Astrocyte (in vitro differentiated cells and primary cell): Measurements from ENCODE around the gene FAM200C. TPM values are rescaled to one million over a fixed set of nuclear protein-coding genes. Genes with fewer than 3 reads are reported as not detected.

Experiments used
- DNase-seq: peaks from one replicate; pipeline ENCODE4 v3.0.0-alpha.2; 2010; ENCODE audit warnings: low read depth
- FAIRE-seq: peaks from 2 replicates; lab custom pipeline; 2011; peaks lifted over from hg19 to GRCh38; lab: Jason Lieb, UNC
- H2AFZ ChIP-seq: 2 replicates; pipeline ENCODE4 v1.6.0; 2012; ENCODE audit warnings: low read depth, low read length, inconsistent platforms
- H3K27ac ChIP-seq: 2 replicates; pipeline ENCODE4 v1.5.1; 2011; ENCODE audit warnings: low read depth, low read length, inconsistent platforms
- H3K27me3 ChIP-seq: 2 replicates; pipeline ENCODE4 v1.6.0; 2011; ENCODE audit warnings: low read length, inconsistent platforms; ENCODE audit not compliant: insufficient read depth
- H3K36me3 ChIP-seq: 2 replicates; pipeline ENCODE4 v1.5.1; 2011; ENCODE audit warnings: low read length, inconsistent platforms; ENCODE audit not compliant: insufficient read depth
- H3K4me1 ChIP-seq: 2 replicates; pipeline ENCODE4 v1.5.1; 2011; ENCODE audit warnings: low read length, inconsistent platforms; ENCODE audit not compliant: insufficient read depth
- H3K4me2 ChIP-seq: 2 replicates; pipeline ENCODE4 v1.6.0; 2012; ENCODE audit warnings: low read length, inconsistent platforms
- H3K4me3 ChIP-seq: 2 replicates; pipeline ENCODE4 v1.5.1; 2011; ENCODE audit warnings: low read depth, mild to moderate bottlenecking, low read length, inconsistent platforms; ENCODE audit not compliant: insufficient read depth
- H3K79me2 ChIP-seq: 2 replicates; pipeline ENCODE4 v1.6.0; 2012; ENCODE audit warnings: mild to moderate bottlenecking, low read length, inconsistent platforms; ENCODE audit not compliant: insufficient read depth
- H3K9ac ChIP-seq: 2 replicates; pipeline ENCODE4 v1.6.0; 2012; ENCODE audit warnings: mild to moderate bottlenecking, low read length, inconsistent platforms
- H3K9me3 ChIP-seq: 2 replicates; pipeline ENCODE4 v1.5.1; 2012; ENCODE audit warnings: low read depth, mild to moderate bottlenecking, low read length, inconsistent platforms; ENCODE audit not compliant: insufficient read depth
- H4K20me1 ChIP-seq: 2 replicates; pipeline ENCODE4 v1.6.0; 2012; ENCODE audit warnings: low read length, inconsistent platforms; ENCODE audit not compliant: insufficient read depth
- H3K27ac Mint-ChIP-seq: one replicate; pipeline ENCODE4 v1.8.0; 2021; ENCODE audit warnings: mild to moderate bottlenecking, mixed read lengths; ENCODE audit not compliant: unreplicated experiment
- H3K27me3 Mint-ChIP-seq: one replicate; pipeline ENCODE4 v1.8.0; 2021; ENCODE audit warnings: low read depth, mixed read lengths; ENCODE audit not compliant: unreplicated experiment
- H3K36me3 Mint-ChIP-seq: one replicate; pipeline ENCODE4 v1.8.0; 2021; ENCODE audit warnings: low read depth, mixed read lengths; ENCODE audit not compliant: unreplicated experiment
- H3K4me1 Mint-ChIP-seq: one replicate; pipeline ENCODE4 v1.8.0; 2021; ENCODE audit warnings: low read depth, mixed read lengths; ENCODE audit not compliant: unreplicated experiment
- H3K4me3 Mint-ChIP-seq: one replicate; pipeline ENCODE4 v1.8.0; 2021; ENCODE audit warnings: mild to moderate bottlenecking, moderate library complexity, mixed read lengths; ENCODE audit not compliant: unreplicated experiment
- H3K9me3 Mint-ChIP-seq: one replicate; pipeline ENCODE4 v1.8.0; 2021; ENCODE audit warnings: mild to moderate bottlenecking, mixed read lengths; ENCODE audit not compliant: unreplicated experiment
- CTCF ChIP-seq: IDR thresholded peaks from 2 replicates; pipeline ENCODE4 v1.5.1; 2011; ENCODE audit warnings: low read depth, mild to moderate bottlenecking, inconsistent platforms, low read length, moderate library complexity; ENCODE audit not compliant: insufficient read depth
- EZH2 ChIP-seq: IDR thresholded peaks from 2 replicates; pipeline ENCODE4 v1.6.1; 2012; ENCODE audit warnings: mild to moderate bottlenecking, low read length, inconsistent platforms; ENCODE audit not compliant: insufficient read depth
- total RNA-seq: library from RNA; stranded (reverse); gene quantifications from 2 replicates; pipeline ENCODE4 v1.2.1, GENCODE V29; 2021

The FAM200C gene
- total RNA-seq, 1 donor from 2014 or later, result 1.7 TPM

GRCh38 chr5:160376416-160376815, 23.4 kb downstream of the FAM200C start:
- no peaks in the 10 kb centered on the region for H4K20me1 ChIP-seq
- no peak overlapping the region for H3K4me2 ChIP-seq
- H3K4me3 ChIP-seq, result no peak overlapping the region
- H3K36me3 Mint-ChIP-seq, result no peaks in the 10 kb centered on the region
- peaks cover 18% of the 10 kb centered on the region for H3K27me3 ChIP-seq
- no peak overlapping the region for H3K27ac ChIP-seq
- no peak overlapping the region for H2AFZ ChIP-seq
- no peaks in the 10 kb centered on the region for H3K4me1 ChIP-seq
- H3K9me3 ChIP-seq, result no peaks in the 10 kb centered on the region
- no peak overlapping the region for H3K4me3 Mint-ChIP-seq
- H3K36me3 ChIP-seq, result no peaks in the 10 kb centered on the region
- no peaks in the 10 kb centered on the region for H3K79me2 ChIP-seq
- H3K4me1 Mint-ChIP-seq, result peaks cover 8% of the 10 kb centered on the region
- H3K27ac Mint-ChIP-seq, result no peak overlapping the region
- peaks cover 32% of the 10 kb centered on the region for H3K27me3 Mint-ChIP-seq
- H3K9me3 Mint-ChIP-seq, result no peaks in the 10 kb centered on the region
- H3K9ac ChIP-seq, result no peak overlapping the region
- DNase-seq (no peak), FAIRE-seq (no peak)
- TF ChIP-seq CTCF, result no peak
- TF ChIP-seq EZH2, result no peak

GRCh38 chr5:160375701-160376100, 24.2 kb downstream of the FAM200C start:
- no peaks in the 10 kb centered on the region for H3K9me3 ChIP-seq
- H3K27me3 Mint-ChIP-seq, result peaks cover 29% of the 10 kb centered on the region

More at GRCh38 chr5:160375701-160376100, 24.2 kb downstream of the FAM200C start:
- no peak overlapping the region for H2AFZ ChIP-seq
- H3K36me3 ChIP-seq, result no peaks in the 10 kb centered on the region
- TF ChIP-seq EZH2, result no peak
- TF ChIP-seq CTCF, result no peak
- no peak overlapping the region for H3K27ac Mint-ChIP-seq
- H3K4me3 Mint-ChIP-seq, result no peak overlapping the region
- no peaks in the 10 kb centered on the region for H3K9me3 Mint-ChIP-seq
- H3K4me3 ChIP-seq, result no peak overlapping the region
- peaks cover 18% of the 10 kb centered on the region for H3K27me3 ChIP-seq
- no peak overlapping the region for H3K27ac ChIP-seq
- FAIRE-seq, result no peak
- H3K36me3 Mint-ChIP-seq, result no peaks in the 10 kb centered on the region
- no peak for DNase-seq
- H3K4me1 ChIP-seq, result no peaks in the 10 kb centered on the region
- H3K4me2 ChIP-seq, result no peak overlapping the region
- H4K20me1 ChIP-seq, result no peaks in the 10 kb centered on the region
- H3K79me2 ChIP-seq, result no peaks in the 10 kb centered on the region
- H3K4me1 Mint-ChIP-seq, result peaks cover 9% of the 10 kb centered on the region
- no peak overlapping the region for H3K9ac ChIP-seq
